CD14-positive monocyte (primary cell): ENCODE results near the gene TPPP. TPM values are rescaled to one million over a fixed set of nuclear protein-coding genes. Genes with fewer than 3 reads are reported as not detected.
"Not testable (repeated sequence)": the region's sequence is repeated elsewhere in the genome, so short reads cannot be mapped to it uniquely, and the experiment has no call there.

Source experiments
- DNase-seq, 3 donors: peaks; one replicate each; pipeline ENCODE4 v3.0.0-alpha.2; 2011 to 2022
- H2AFZ ChIP-seq: 2 replicates; pipeline ENCODE4 v1.6.0; 2012; ENCODE audit warnings: mild to moderate bottlenecking, low read depth, low read length, inconsistent platforms; ENCODE audit not compliant: insufficient read depth, poor library complexity, severe bottlenecking
- H3K27ac ChIP-seq, 2 donors: 1 replicate in 1 of 2; 2 replicates in 1 of 2; pipeline ENCODE4 v1.5.1; 2012 to 2013; ENCODE audit warnings: low read length in 2 of 2, control low read depth in 1 of 2, inconsistent platforms in 1 of 2, low read depth in 1 of 2, mild to moderate bottlenecking in 1 of 2
- H3K27me3 ChIP-seq, 2 donors: one replicate each; pipeline versions ENCODE4 v1.6.0 to v1.6.1; 2011 to 2013; ENCODE audit warnings: low read length in 2 of 2; ENCODE audit not compliant: control insufficient read depth in 2 of 2, insufficient read depth in 2 of 2
- H3K36me3 ChIP-seq, 2 donors: replicated peaks in 1 of 2; 1 replicate in 1 of 2; 2 replicates in 1 of 2; pipeline versions ENCODE4 v1.5.1 to v1.6.1; 2012 to 2013; ENCODE audit warnings: low read length in 2 of 2, control low read depth in 1 of 2, inconsistent platforms in 1 of 2, mild to moderate bottlenecking in 1 of 2; ENCODE audit not compliant: insufficient read depth in 2 of 2, control insufficient read depth in 1 of 2
- H3K4me1 ChIP-seq, 2 donors: 1 replicate in 1 of 2; 2 replicates in 1 of 2; pipeline versions ENCODE4 v1.5.1 to v1.6.1; 2012 to 2013; ENCODE audit warnings: low read length in 2 of 2, control low read depth in 1 of 2, inconsistent platforms in 1 of 2, mild to moderate bottlenecking in 1 of 2, moderate library complexity in 1 of 2; ENCODE audit not compliant: insufficient read depth in 2 of 2, control insufficient read depth in 1 of 2
- H3K4me2 ChIP-seq: replicated peaks from 2 replicates; pipeline ENCODE3; 2012; ENCODE audit warnings: low read length, moderate library complexity, mild to moderate bottlenecking; ENCODE audit not compliant: poor library complexity, severe bottlenecking; ENCODE audit errors: extremely low read depth
- H3K4me3 ChIP-seq, 3 experiments: fragments of 200-600 bp in 1 of 3; sonication (generic) in 1 of 3; replicated peaks in 1 of 3; 1 replicate in 2 of 3; 2 replicates in 1 of 3; pipeline ENCODE4 v1.5.1; 2011 to 2013; ENCODE audit warnings: low read length in 3 of 3, mild to moderate bottlenecking in 3 of 3, control low read depth in 2 of 3, low read depth in 2 of 3, inconsistent platforms in 1 of 3, moderate library complexity in 1 of 3
- H3K79me2 ChIP-seq: 2 replicates; pipeline ENCODE4 v1.6.0; 2012; ENCODE audit warnings: mild to moderate bottlenecking, control low read depth, inconsistent platforms, low read length, moderate library complexity; ENCODE audit not compliant: insufficient read depth
- H3K9ac ChIP-seq: 2 replicates; pipeline ENCODE4 v1.6.0; 2017; ENCODE audit warnings: low read length, mild to moderate bottlenecking; ENCODE audit not compliant: insufficient read depth, poor library complexity, severe bottlenecking
- H3K9me3 ChIP-seq, 2 donors: replicated peaks in 1 of 2; 1 replicate in 1 of 2; 2 replicates in 1 of 2; pipeline versions ENCODE4 v1.5.1 to v1.6.1; 2012 to 2013; ENCODE audit warnings: low read length in 2 of 2, control low read depth in 1 of 2; ENCODE audit not compliant: control insufficient read depth in 1 of 2, insufficient read depth in 1 of 2
- H4K20me1 ChIP-seq: 2 replicates; pipeline ENCODE4 v1.6.0; 2012; ENCODE audit warnings: mild to moderate bottlenecking, low read length, control low read depth, moderate library complexity; ENCODE audit not compliant: insufficient read depth
- H3K27ac Mint-ChIP-seq, 7 donors: one replicate each; pipeline ENCODE4 v1.8.0; 2020; ENCODE audit warnings: mild to moderate bottlenecking in 7 of 7, mixed read lengths in 7 of 7, moderate library complexity in 6 of 7, inconsistent platforms in 2 of 7
- H3K27me3 Mint-ChIP-seq, 3 donors: one replicate each; pipeline ENCODE4 v1.8.0; 2021 to 2022; ENCODE audit warnings: low read depth in 3 of 3, mild to moderate bottlenecking in 3 of 3, mixed read lengths in 3 of 3, moderate library complexity in 3 of 3, inconsistent platforms in 1 of 3
- H3K36me3 Mint-ChIP-seq, 2 donors: one replicate each; pipeline ENCODE4 v1.8.0; 2020; ENCODE audit warnings: mixed read lengths in 2 of 2, inconsistent platforms in 1 of 2, mild to moderate bottlenecking in 1 of 2
- H3K4me1 Mint-ChIP-seq: one replicate; pipeline ENCODE4 v1.8.0; 2020; ENCODE audit warnings: mild to moderate bottlenecking, mixed read lengths
- H3K4me3 Mint-ChIP-seq, 2 donors: one replicate each; pipeline ENCODE4 v1.8.0; 2020; ENCODE audit warnings: mild to moderate bottlenecking in 2 of 2, mixed read lengths in 2 of 2, moderate library complexity in 1 of 2
- H3K9me3 Mint-ChIP-seq, 7 donors: one replicate each; pipeline ENCODE4 v1.8.0; 2020 to 2022; ENCODE audit warnings: mixed read lengths in 7 of 7, mild to moderate bottlenecking in 6 of 7, moderate library complexity in 6 of 7, inconsistent platforms in 2 of 7
- WGBS: methylation state at CpG from one replicate; pipeline ENCODE4 v1.1.5; 2013; ENCODE audit warnings: missing lambda C conversion rate; ENCODE audit not compliant: insufficient coverage; 5-methylcytosine and 5-hydroxymethylcytosine counted together
- intact Hi-C, 2 donors: fragments of 100-400 bp; cut with micrococcal nuclease; formaldehyde crosslinking; loops; one replicate each; pipeline versions ENCODE4 v1.15.0 to v1.15.1; 2023
- polyA plus RNA-seq, 3 donors: library from polyadenylated mRNA; depleted of rRNA in 1 of 3; unstranded in 2 of 3; stranded (reverse) in 1 of 3; fragments of 300-500 nt in 2 of 3; fragments of >200 nt in 1 of 3; fragmentation: Illumina TruSeq in 2 of 3; gene quantifications; 1 replicate in 2 of 3; 2 replicates in 1 of 3; pipeline ENCODE4 v1.2.3, GENCODE V29; 2012 to 2021

The TPPP gene
- polyA plus RNA-seq, 3 donors = 0.02 to 0.17 (median 0.06) TPM

DNA sequence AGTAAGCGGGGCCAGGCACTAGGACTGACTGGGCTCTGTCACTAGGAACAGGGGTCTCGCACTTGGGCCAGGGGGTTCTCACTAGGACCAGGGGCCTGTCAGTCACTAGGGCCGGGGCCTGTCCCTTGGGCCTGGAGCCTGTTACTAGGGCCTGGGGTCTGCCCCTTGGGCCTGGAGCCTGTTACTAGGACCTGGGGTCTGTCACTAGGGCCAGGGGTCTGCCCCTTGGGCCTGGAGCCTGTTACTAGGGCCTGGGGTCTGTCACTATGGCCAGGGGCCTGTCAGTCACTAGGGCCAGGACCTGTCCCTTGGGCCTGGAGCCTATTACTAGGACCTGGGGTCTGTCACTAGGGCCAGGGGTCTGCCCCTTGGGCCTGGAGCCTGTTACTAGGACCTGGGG is 10.9 kb downstream of the TPPP start:
- H4K20me1 ChIP-seq, H3K27ac Mint-ChIP-seq: not testable (repeated sequence)
- intact Hi-C loops = loop anchor here in 1 of 2 donors (2.0 kb wide), 1 partner anchor 95 kb away; no protein-coding TSS in a partner anchor

DNA sequence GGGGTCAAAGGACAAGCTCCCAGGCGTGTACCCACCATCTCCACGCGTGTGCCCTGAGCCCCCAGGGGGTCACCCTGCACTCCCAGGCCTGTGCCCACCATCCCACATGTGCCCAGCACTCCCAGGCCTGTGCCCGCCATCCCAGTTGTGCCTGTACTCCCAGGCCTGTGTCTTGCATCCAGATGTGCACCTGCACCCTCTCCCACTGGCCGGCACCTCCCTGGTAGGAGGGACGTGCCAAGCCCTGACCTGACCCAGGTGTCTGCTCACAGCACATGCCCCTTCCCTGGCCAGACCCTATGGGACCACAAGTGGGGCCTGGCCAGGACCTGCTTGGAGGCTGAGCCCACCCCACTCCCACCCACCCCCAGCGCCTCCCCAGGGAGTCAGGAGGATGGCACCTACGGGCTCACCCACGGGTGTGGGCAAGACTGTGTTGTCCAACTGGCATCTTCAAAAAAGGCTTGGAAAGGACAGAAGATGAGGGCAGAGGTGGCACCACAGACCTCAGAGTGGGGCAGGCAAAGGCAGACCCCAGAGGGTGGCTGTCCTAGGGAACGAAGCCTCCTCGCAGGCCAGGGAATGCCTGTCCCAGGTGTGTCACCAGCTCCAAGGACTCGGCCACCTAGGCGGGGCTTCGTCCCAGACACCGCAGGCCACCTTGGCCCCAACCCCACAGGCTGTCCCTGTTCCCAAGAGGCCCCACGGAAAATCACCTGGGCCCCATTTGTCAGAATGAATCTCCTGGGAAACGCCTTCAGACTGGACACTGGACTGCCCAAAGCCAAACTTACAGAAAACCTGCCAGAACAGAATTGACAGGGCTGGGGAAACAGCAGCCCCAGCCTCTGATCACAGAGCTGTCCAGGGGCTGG is 11.6 kb downstream of the TPPP start:
- not testable (repeated sequence) for H3K9me3 Mint-ChIP-seq, H3K4me1 Mint-ChIP-seq, H3K36me3 ChIP-seq, H3K79me2 ChIP-seq, H3K4me3 Mint-ChIP-seq, H3K4me3 ChIP-seq, H3K4me2 ChIP-seq, H3K9ac ChIP-seq, H3K27ac Mint-ChIP-seq, H3K36me3 Mint-ChIP-seq, H3K27ac ChIP-seq, H3K27me3 ChIP-seq, H4K20me1 ChIP-seq, H3K4me1 ChIP-seq, H2AFZ ChIP-seq, H3K9me3 ChIP-seq, H3K27me3 Mint-ChIP-seq
- intact Hi-C loops = loop anchor here in 1 of 2 donors (2.0 kb wide), 1 partner anchor 95 kb away; no protein-coding TSS in a partner anchor
- WGBS = 87% methylated on average over 7 of the region's 17 CpGs
- DNase-seq = peak in 1 of 3 donors; percentile 1

More for the DNA sequence above, 10.9 kb downstream of the TPPP start:
- not testable (repeated sequence) for H3K4me1 ChIP-seq, H3K4me2 ChIP-seq, H3K36me3 ChIP-seq, H3K4me3 ChIP-seq, DNase-seq, H3K4me3 Mint-ChIP-seq, H3K27me3 Mint-ChIP-seq, H2AFZ ChIP-seq, H3K79me2 ChIP-seq, H3K36me3 Mint-ChIP-seq, H3K9me3 Mint-ChIP-seq, H3K9ac ChIP-seq, H3K9me3 ChIP-seq, H3K27me3 ChIP-seq, H3K27ac ChIP-seq, H3K4me1 Mint-ChIP-seq
- WGBS = 93% methylated on average over 3 of the region's 3 CpGs

DNA sequence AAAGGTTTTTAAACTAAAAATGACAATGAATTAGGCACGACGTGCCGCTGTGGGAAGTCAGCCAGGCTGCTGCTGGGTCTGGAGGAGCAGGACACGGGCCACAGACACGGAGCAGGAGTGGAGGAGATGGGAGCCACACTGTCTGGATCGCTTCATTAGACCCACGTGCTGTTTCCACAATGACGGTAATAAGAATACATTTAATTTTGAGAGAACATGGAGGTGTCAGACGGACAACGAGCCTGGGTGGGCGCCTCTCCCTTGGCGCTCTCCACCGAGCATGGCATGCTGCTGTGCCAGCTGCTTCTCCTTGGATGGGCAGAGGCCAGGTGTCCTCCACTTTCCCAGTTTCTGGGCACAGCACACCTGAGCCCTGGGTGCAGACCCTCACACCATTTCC is 12.3 kb downstream of the TPPP start:
- H3K36me3 ChIP-seq, H3K4me1 Mint-ChIP-seq, H3K27me3 Mint-ChIP-seq, H3K36me3 Mint-ChIP-seq, intact Hi-C loops, H3K9me3 ChIP-seq, H3K79me2 ChIP-seq, H4K20me1 ChIP-seq, H3K27ac ChIP-seq, H3K27me3 ChIP-seq, H3K9me3 Mint-ChIP-seq, DNase-seq, H3K4me2 ChIP-seq, H3K27ac Mint-ChIP-seq, H3K4me3 Mint-ChIP-seq, H3K4me3 ChIP-seq, H3K9ac ChIP-seq, H2AFZ ChIP-seq, H3K4me1 ChIP-seq: not testable (repeated sequence)
- WGBS = 97% methylated on average over 13 of the region's 13 CpGs

DNA sequence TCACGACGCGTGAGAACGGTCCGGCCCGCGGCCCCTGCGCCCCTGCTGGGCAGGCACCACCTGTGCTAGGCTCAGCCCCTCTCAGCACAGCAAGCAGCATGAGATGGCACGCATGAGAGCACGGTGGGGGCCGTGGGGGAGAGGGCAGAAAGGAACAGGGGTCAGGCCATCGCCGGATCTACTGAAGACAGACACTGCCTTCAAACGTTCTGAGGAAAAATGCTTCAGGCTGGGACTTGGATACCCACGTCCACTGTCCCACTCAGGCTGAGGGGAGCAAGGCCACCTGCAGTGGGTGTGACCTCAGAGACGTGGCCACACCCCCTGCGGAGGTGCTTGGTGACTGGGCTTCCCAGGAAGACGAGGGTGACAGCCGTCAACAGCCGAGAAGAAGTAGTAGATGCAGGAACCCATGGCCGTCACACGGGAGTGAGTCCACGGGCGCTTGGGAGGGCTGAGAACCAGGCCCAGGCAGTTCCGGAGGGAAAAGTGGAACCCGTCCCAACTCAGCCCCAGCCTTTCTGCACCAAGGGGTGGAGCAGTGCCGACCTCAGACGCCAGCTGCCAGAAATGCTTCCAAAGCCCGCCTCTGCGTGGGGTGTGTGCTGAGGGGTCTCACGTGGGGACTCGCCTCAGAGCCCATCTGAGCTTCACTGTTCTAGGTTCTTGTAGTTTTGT is 12.9 kb downstream of the TPPP start:
- H3K4me3 ChIP-seq, DNase-seq, H3K79me2 ChIP-seq, H3K27me3 ChIP-seq, H3K27me3 Mint-ChIP-seq, H4K20me1 ChIP-seq, intact Hi-C loops, H3K27ac ChIP-seq, H2AFZ ChIP-seq, H3K27ac Mint-ChIP-seq, H3K4me2 ChIP-seq, H3K9me3 ChIP-seq, H3K36me3 ChIP-seq, H3K4me1 Mint-ChIP-seq, H3K4me1 ChIP-seq, H3K36me3 Mint-ChIP-seq, H3K9ac ChIP-seq, H3K9me3 Mint-ChIP-seq, H3K4me3 Mint-ChIP-seq: not testable (repeated sequence)
- WGBS = no CpG with 5 or more reads among the region's 32 CpGs
